NCI-H1092 treated with DMSO at 0.1 percent for 48 hours (cell line): ENCODE data around the gene NR1I2.

Source experiments
- DNase-seq: peaks from one replicate; lab custom pipeline; 2025; lab: John Stamatoyannopoulos, UW

The NR1I2 gene

DNA sequence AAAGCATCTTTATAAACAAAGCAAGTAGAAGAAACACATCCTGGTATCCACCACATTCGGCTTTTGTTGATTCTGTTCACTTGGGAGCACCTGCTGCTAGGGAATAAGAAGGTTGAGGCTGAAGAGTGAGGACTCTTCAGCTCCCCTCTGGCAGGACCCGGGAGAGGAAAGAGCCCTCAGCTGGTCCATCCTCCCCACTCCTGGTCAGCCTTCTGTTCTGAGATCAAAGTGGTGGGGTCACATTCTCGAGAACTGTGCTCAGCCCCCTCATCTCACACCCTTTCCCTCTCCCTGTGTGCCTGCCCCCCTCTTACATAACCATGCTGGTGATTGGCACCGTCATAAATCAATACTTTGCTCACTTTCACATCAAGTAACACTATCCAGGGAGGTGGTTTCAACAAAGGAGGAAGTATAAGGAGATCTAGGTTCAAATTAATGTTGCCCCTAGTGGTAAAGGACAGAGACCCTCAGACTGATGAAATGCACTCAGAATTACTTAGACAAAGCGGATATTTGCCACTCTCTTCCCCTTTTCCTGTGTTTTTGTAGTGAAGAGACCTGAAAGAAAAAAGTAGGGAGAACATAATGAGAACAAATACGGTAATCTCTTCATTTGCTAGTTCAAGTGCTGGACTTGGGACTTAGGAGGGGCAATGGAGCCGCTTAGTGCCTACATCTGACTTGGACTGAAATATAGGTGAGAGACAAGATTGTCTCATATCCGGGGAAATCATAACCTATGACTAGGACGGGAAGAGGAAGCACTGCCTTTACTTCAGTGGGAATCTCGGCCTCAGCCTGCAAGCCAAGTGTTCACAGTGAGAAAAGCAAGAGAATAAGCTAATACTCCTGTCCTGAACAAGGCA, at the start of gene NR1I2:
Gene NR1I2, plus strand, starts transcription at position 772 of the 869 bp plus-strand sequence.
- no peak for DNase-seq

DNA sequence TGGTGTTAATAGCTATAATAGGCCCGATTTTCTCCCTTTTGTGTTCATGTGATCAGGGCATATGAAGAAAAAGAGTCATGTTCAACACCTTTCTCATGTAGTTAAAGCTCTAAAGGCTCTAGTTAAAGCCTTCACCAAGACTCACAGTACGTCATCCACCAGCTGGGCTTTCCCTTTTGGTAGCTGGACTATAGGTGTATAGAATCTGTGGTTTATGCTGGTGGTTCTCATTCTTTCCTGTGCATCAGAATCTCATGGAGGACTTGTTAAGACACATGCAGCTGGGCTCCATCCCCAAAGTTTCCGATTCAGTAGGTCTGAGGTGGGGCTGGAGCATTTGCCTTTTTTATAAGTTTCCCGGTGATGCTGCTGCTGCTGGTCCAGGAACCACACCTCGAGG, 48.1 kb upstream of the NR1I2 start:
- no peak for DNase-seq

GRCh38 chr3:119738741-119739140, 43.2 kb upstream of the NR1I2 start:
- no peak for DNase-seq

DNA sequence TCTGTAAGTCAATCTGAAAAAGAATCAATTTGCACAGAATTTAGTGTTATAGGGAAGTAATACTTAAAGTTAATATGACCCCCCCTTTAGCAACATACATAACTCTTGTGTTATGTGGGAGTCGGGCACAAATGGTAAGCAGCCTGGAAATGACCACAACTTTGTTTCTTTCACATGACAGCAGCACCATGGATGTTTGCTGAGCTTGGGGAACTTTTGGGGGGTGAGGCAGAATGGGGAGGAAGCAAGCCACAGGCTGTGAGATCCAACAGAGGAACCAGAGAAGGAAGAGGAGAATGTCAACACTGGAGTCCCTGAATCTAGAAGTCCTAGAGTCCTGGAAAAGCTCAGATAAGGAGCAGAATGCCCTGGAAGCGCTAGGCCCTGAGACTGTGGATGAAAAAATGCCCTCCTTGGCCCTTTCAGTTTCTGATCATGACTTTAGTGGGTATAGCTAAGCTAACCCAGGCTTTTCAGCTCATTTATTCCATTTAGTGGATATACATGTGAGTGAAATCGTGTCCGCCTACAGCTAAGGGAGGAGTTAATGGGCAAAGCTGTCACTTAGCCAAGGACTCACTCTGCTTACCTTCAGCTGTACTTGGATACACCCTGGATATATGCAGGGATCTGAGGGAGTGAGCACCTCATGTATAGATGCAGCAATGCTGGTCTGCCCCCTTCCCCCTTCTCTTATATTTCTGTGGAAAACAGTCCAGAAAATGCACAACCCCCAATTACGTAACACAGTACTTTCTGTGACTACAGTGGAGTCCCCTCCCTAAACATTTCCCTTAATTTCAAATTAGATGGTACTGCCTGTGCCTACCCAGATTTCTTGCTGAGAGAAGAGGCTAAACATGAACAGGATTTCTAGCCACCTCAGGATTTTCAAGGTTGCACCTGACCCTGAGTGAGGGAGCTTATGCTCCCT, 40.0 kb upstream of the NR1I2 start:
- no peak for DNase-seq

- DNase-seq = peak; percentile 1
Observed at GRCh38 chr3:119743921-119744320, 38.0 kb upstream of the NR1I2 start.

- no peak for DNase-seq
Observed at GRCh38 chr3:119745942-119746341, 36.0 kb upstream of the NR1I2 start.

DNA sequence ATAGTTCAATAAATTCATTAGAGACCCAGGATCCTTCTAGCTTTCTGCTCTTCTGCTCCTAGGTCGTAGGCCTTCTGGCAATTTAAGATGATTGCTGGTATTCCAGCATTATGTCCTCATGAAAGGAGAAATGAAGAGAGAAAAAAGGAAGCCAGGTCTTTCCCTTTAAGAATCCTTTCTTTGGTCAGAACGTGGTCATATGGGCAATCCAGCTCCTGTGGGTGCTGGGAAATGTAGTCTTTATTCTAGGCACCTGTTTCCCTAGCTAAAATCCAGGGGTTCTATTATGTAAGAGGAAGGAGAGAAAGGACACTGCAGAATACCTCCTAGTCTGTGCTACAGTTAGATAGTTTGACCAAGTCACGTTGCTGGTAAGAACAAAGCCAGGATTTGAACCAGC, 35.5 kb upstream of the NR1I2 start:
- no peak for DNase-seq

GRCh38 chr3:119747357-119747756, 34.5 kb upstream of the NR1I2 start:
- DNase-seq = no peak

GRCh38 chr3:119748991-119749390, 32.9 kb upstream of the NR1I2 start:
- DNase-seq = no peak

DNA sequence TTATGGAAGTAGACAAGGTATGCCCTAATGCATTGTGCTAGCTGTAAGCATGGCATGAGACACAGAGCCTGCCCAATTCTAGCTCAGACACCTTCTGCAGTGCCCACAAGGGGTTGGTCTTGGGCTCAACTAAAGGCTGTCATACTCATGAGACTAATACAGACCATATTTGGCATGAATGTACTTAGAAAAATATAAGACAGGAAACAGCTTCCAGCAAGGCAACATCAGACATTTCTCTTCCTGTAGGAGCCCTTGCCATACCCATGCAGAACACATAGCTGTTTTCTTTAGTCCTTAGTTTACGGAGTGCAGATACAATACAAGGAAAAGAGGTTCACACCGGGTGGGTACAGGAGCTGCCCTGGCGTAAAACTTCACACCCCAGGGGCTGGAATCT, 30.5 kb upstream of the NR1I2 start:
- DNase-seq = no peak

GRCh38 chr3:119759962-119760361, 21.9 kb upstream of the NR1I2 start:
- no peak for DNase-seq

DNA sequence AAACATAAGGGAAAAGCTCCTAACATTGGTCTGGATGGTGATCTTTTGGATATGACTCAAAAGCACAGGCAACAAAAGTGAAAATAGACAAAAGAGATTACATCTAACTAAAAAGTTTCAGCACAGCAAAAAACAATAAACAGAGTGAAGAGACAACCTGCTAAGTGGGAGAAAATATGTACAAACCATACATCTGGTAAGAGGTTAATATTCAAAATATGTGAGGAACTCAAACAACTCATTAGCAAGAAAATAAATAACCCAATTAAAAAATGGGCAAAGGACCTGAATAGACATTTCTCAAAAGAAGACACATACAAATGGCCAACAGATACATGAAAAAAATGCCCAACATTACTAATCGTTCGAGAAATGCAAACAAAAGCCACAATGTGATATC, 19.0 kb upstream of the NR1I2 start:
- DNase-seq = no peak

DNA sequence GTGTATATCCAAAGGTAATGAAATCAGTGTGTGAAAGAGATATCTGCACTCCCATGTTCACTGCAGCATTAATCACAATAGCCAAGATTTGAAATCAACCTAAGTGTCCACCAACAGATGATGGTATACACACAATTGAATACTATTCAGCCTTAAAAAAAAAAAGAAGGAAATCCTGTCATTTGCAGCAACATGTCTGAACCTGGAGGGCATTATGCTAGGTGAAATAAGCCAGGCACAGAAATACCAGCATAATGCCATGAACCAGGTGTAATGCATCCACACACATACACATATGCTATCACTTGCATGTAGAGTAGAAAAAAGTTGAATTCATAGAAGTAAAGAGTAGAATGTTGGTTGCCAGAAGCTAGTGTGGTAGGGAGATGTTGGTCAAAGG, 18.4 kb upstream of the NR1I2 start:
- DNase-seq = no peak

DNA sequence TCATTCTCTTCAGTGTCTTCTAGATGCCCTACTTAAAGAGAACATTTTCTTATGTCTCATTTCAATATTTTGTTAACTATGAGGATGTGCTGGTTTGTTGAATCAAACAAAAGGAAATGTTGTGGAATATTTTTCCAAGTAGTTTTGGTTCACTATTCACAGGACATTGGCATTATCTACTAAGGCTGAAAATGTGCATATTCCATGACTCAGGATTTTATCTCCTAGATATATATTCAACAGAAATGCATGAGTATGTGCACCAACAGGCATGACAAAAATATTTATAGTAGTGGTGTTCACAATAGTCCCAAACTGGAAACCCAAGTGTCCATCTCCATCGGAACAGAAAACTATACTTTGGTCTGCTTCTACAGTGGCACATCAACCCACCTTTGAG, 16.7 kb upstream of the NR1I2 start:
- no peak for DNase-seq

DNA sequence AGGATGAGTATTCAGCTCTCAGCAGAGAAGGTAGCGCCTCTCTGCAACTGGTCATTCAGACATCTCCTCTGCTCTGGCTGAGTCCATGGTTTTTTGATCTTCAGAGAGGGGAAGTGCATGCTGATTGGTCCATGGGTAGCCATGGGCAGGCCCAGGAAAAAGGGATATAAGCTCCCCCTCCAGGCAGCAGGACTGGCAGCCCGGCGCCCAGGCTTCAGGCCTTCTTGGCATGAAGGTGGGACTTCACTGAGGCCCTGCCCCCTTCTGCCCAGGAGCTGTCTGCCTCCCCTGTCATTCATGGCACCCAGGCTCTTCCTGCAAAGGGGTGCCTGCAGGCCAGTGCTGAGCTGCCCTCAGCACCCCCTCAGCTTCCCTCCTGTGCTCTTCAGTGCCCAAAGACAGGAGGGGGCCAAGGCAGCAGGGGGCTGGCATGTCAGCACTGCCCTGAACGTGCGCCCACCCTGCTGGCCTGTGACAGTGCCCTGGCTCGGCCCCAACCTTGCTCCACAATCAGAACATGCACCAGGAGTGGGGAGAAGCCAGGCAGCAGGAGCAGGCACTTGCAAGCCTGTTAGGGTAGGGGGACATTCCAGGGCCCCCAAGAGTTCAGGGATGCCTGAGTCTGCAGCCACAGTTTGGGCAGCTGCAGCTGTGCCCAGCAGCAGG, 13.8 kb upstream of the NR1I2 start:
- no peak for DNase-seq

GRCh38 chr3:119768668-119769393, 13.1 kb upstream of the NR1I2 start:
- no peak for DNase-seq

DNA sequence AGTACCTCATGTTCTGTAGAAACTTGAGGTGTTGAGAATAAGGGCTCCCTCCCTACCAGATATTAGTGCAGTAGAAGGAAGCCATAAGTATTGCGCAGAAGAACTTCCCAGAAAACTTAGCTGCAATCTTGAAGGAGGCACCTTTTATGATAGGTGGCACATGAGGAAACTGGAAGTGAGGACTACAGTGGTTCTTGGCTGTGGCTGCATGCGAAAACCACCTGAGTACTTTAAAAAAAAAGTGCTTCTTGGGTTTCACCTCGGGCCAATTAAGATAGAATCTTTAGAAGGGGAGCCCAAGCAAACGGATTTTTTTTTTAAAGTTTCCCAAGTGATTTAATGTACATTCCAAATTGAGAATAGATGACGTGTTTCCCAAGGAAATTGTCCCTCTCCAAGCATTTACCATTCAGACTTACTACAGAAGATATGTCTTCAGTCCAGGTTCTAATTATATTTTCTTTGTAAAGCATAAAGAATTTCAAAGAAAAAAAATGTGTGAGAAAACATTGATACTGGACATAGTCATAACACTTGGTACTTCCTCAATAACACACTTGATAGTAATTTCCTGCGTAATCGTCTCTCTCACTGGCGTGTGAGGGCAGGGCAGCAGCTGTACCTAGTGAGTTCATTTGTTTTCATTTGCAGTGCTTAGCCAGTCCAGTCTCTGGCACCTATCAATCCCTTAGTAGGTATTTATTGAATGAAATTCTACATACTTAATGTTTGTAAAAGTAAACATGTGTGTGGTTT, 12.3 kb upstream of the NR1I2 start:
- no peak for DNase-seq

- DNase-seq = no peak
Observed at GRCh38 chr3:119774444-119774843, 7.5 kb upstream of the NR1I2 start.

GRCh38 chr3:119776304-119776703, 5.6 kb upstream of the NR1I2 start:
- DNase-seq = no peak

DNA sequence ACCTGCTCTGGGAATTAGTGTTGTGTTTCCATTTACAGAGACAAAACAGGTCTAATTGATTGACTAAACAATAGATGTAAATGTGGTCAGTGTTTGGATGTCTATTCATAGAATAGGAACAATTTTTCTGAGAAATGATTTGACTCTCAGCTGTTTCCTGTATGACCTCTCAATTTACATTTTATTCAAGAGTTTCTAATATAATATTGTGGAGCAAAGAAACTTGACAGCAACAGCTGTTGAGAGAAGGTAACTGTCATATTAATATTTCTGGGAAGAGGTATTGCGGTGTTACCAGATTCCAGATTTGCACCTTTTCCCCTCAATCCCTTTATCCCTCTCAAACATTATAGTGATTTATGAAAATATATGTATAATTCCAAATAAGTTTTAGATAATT, 3.7 kb upstream of the NR1I2 start:
- no peak for DNase-seq

DNA sequence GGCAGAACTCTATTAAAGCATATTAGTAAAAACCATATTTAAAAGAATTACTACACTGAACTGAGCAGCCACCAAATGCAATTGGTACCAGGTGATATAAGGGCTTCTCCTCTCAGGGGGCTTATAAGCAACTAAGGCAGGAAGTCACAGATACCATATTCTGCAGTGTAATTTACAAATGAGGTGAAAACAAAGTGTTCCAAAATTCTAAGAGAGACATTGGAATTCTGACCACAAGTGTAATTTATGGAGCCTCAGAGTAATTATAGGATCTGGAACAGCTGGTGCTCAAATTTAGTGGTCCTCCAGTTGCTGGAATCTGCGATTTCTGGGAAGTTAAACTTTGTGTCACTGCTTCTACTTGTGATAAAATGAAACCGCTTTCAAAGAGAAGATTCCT, 3.1 kb upstream of the NR1I2 start:
- no peak for DNase-seq
